ENCODE measurements around the gene KLHL6.
"Not testable (repeated sequence)": the region's sequence is repeated elsewhere in the genome, so short reads cannot be mapped to it uniquely, and the experiment has no call there.

The KLHL6 gene

DNA sequence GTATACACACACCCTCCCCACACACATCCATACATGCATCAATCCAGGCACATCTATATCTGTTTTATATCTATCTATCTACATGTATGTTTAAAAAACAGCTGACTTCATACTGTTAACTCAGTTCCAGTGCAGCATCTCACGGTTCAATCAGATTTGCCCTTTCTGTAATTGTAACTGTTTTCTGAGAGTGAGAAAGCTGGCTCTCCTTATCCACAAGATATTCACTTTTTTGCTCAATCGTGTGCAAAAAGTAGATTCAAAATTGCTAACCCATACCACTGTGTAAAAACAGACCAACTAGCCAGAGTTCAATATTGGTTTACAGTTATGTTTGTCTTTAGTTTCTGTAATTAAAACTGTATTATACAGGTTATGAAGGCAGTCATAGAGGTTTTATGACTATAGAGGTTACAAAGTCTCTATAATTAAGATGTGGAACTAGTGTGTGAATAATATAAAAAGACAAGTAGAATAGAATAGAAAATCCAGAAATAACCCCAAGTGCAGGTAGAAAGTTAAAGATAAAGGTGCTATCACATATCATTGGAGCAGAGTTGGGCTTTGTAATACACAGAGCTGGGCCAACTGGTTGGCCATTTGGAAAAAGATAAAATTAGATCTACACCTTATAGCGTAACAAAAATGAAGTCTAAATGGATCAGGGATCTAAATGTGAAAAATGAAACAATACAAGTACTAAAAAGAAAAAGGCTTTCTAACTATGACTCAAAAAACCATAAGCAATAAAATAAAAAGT, 107.0 kb downstream of the KLHL6 start:
- DNase-seq (ENCODE audit: low read depth in 2 of 2), result no peak

- DNase-seq (ENCODE audit: low read depth in 2 of 2), result peak; percentile 69 to 78
These were observed 108.1 kb downstream of the KLHL6 start for GRCh38 chr3:183447206-183448001.

DNA sequence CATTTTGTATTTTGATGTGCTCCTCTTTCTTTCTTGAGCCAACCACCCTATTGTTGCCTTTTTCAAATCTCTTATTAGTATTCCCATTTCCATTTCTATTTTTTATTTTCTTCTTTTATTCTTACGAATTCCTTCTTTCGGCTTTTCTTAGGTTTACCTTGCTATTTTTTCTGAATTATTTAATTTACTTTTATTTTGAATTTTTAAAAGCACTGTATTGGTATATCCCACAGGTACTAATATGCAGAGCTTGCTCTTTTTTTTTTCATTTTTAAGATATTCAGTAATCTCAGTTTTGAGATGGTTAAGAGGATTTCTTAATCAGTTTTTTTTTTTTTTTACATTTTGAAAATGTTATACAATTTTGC, 108.7 kb downstream of the KLHL6 start:
- DNase-seq (ENCODE audit: low read depth in 2 of 2), result no peak

- DNase-seq (ENCODE audit: low read depth in 2 of 2), result no peak
These were observed 110.8 kb downstream of the KLHL6 start for GRCh38 chr3:183444748-183445147.

GRCh38 chr3:183443395-183444385, 111.8 kb downstream of the KLHL6 start:
- DNase-seq (ENCODE audit: low read depth in 2 of 2), result no peak

- DNase-seq (ENCODE audit: low read depth in 2 of 2), result no peak
These were observed 112.5 kb downstream of the KLHL6 start for GRCh38 chr3:183442994-183443393.

GRCh38 chr3:183440521-183440920, 115.0 kb downstream of the KLHL6 start:
- DNase-seq (ENCODE audit: low read depth in 2 of 2), result not testable (repeated sequence)

GRCh38 chr3:183439515-183439914, 116.0 kb downstream of the KLHL6 start:
- DNase-seq (ENCODE audit: low read depth in 2 of 2), result no peak

- DNase-seq (ENCODE audit: low read depth in 2 of 2), result no peak
These were observed 116.8 kb downstream of the KLHL6 start for GRCh38 chr3:183438735-183439134.

GRCh38 chr3:183437666-183438564, 117.6 kb downstream of the KLHL6 start:
- DNase-seq (ENCODE audit: low read depth in 2 of 2), result no peak

Data from stimulated activated CD8-positive, alpha-beta memory T cell treated with anti-CD3 and anti-CD28 coated beads, Interleukin-15, amount 100 ng/mL, for 48 hours (primary cell).